Neural cell (in vitro differentiated cells): Measurements from ENCODE around the gene RADIL. TPM values are rescaled to one million over a fixed set of nuclear protein-coding genes. Genes with fewer than 3 reads are reported as not detected.

Source experiments
- H2AFZ ChIP-seq: fragments of 200-600, 300-800 bp; sonication (generic), shearing (Covaris generic); 2 replicates; pipeline ENCODE4 v1.6.0; 2014; ENCODE audit warnings: low read depth, mild to moderate bottlenecking, antibody characterized with exemption, low read length, moderate library complexity
- H3F3A ChIP-seq: fragments of 200-600 bp; shearing (Covaris generic); 2 replicates; pipeline ENCODE4 v1.6.1; 2016; ENCODE audit warnings: mild to moderate bottlenecking, moderate library complexity, mixed read lengths, antibody characterized with exemption, low read length; ENCODE audit not compliant: insufficient read depth, poor library complexity, severe bottlenecking
- H3K27ac ChIP-seq: fragments of 200-600, 300-800 bp; sonication (generic), shearing (Covaris generic); 2 replicates; pipeline ENCODE4 v1.5.1; 2014; ENCODE audit warnings: mild to moderate bottlenecking, low read length, moderate library complexity
- H3K27me3 ChIP-seq: fragments of 300-800, 200-600 bp; sonication (generic), shearing (Covaris generic); 2 replicates; pipeline ENCODE4 v1.6.0; 2014; ENCODE audit warnings: mild to moderate bottlenecking, low read depth, low read length, moderate library complexity; ENCODE audit not compliant: insufficient read depth
- H3K36me3 ChIP-seq: fragments of 300-800, 200-600 bp; sonication (generic), shearing (Covaris generic); 2 replicates; pipeline ENCODE4 v1.5.1; 2014; ENCODE audit warnings: mild to moderate bottlenecking, antibody characterized with exemption, low read length, moderate library complexity; ENCODE audit not compliant: insufficient read depth
- H3K4me2 ChIP-seq: fragments of 300-800, 200-600 bp; sonication (generic), shearing (Covaris generic); 2 replicates; pipeline ENCODE4 v1.6.0; 2014; ENCODE audit warnings: mild to moderate bottlenecking, low read length
- H3K4me3 ChIP-seq: fragments of 300-800, 200-600 bp; sonication (generic), shearing (Covaris generic); 2 replicates; pipeline ENCODE4 v1.5.1; 2014; ENCODE audit warnings: mild to moderate bottlenecking, low read length, moderate library complexity
- H3K79me2 ChIP-seq: fragments of 200-600 bp; shearing (Covaris generic); replicated peaks from 2 replicates; pipeline ENCODE4 v1.6.0; 2014; ENCODE audit warnings: mild to moderate bottlenecking, low read length, moderate library complexity; ENCODE audit not compliant: insufficient read depth
- H3K9ac ChIP-seq: fragments of 300-800, 200-600 bp; sonication (generic), shearing (Covaris generic); 2 replicates; pipeline ENCODE4 v1.6.1; 2016; ENCODE audit warnings: mild to moderate bottlenecking, low read length, mixed read lengths
- H3K9me2 ChIP-seq: fragments of 200-600 bp; shearing (Covaris generic); 2 replicates; pipeline ENCODE4 v1.6.1; 2016; ENCODE audit warnings: mild to moderate bottlenecking, low read length, mixed read lengths; ENCODE audit not compliant: insufficient read depth
- H3K9me3 ChIP-seq: fragments of 200-600, 300-800 bp; sonication (generic), shearing (Covaris generic); 2 replicates; pipeline ENCODE4 v1.6.1; 2016; ENCODE audit warnings: mild to moderate bottlenecking, mixed run types, low read length, moderate library complexity, mixed read lengths
- H4K20me1 ChIP-seq: fragments of 200-600 bp; shearing (Covaris generic); 2 replicates; pipeline ENCODE4 v1.6.1; 2016; ENCODE audit warnings: mild to moderate bottlenecking, mixed run types; ENCODE audit not compliant: insufficient read depth
- CTCF ChIP-seq: fragments of 450-650 bp; IDR thresholded peaks from 2 replicates; pipeline ENCODE4 v1.5.1; 2014; ENCODE audit warnings: antibody characterized with exemption, mild to moderate bottlenecking, moderate library complexity; ENCODE audit not compliant: poor library complexity, severe bottlenecking
- EP300 ChIP-seq: fragments of 450-650 bp; conservative IDR thresholded peaks from 2 replicates; pipeline ENCODE4 v1.6.1; 2014; ENCODE audit warnings: antibody characterized with exemption, mild to moderate bottlenecking, moderate library complexity; ENCODE audit not compliant: poor library complexity, severe bottlenecking
- EZH2 ChIP-seq: fragments of 200-600, 300-800 bp; shearing (Covaris generic), sonication (generic); IDR thresholded peaks from 2 replicates; pipeline ENCODE4 v1.6.1; 2014; ENCODE audit warnings: antibody characterized with exemption, low read length, borderline replicate concordance, mild to moderate bottlenecking; ENCODE audit not compliant: insufficient read depth, poor library complexity, severe bottlenecking
- MXI1 ChIP-seq: fragments of 450-650 bp; conservative IDR thresholded peaks from 2 replicates; pipeline ENCODE4 v1.6.1; 2014; ENCODE audit warnings: antibody characterized with exemption, mild to moderate bottlenecking; ENCODE audit not compliant: poor library complexity, severe bottlenecking
- POLR2AphosphoS5 ChIP-seq: IDR thresholded peaks from 2 replicates; pipeline ENCODE4 v1.6.1; 2012
- RAD21 ChIP-seq: fragments of 450-650 bp; conservative IDR thresholded peaks from 2 replicates; pipeline ENCODE4 v1.6.1; 2014; ENCODE audit warnings: antibody characterized with exemption, mild to moderate bottlenecking, moderate library complexity
- REST ChIP-seq: IDR thresholded peaks from 2 replicates; pipeline ENCODE4 v1.6.1; 2012; ENCODE audit warnings: borderline replicate concordance
- SMC3 ChIP-seq: fragments of 450-650 bp; conservative IDR thresholded peaks from 2 replicates; pipeline ENCODE4 v1.6.1; 2014; ENCODE audit warnings: antibody characterized with exemption, mild to moderate bottlenecking, moderate library complexity; ENCODE audit not compliant: poor library complexity
- TAF1 ChIP-seq: IDR thresholded peaks from 2 replicates; pipeline ENCODE4 v1.6.1; 2012; ENCODE audit warnings: low read depth
- polyA plus RNA-seq: library from polyadenylated mRNA; depleted of rRNA; stranded (reverse); fragments of >200 nt; gene quantifications from 2 replicates; pipeline ENCODE4 v1.2.3, GENCODE V29; 2014

Gene RADIL
- polyA plus RNA-seq, 1 donor from 2014 or later = 4.1 TPM

- Histone ChIP-seq H3K9me3 (no peaks in the 10 kb centered on the region), H3K27me3 (no peaks in the 10 kb centered on the region), H3K9me2 (no peaks in the 10 kb centered on the region), H3F3A (no peaks in the 10 kb centered on the region), H3K4me3 (no peak overlapping the region), H3K4me2 (no peak overlapping the region), H2AFZ (no peak overlapping the region), H3K9ac (no peak overlapping the region), H3K36me3 (no peaks in the 10 kb centered on the region), H3K79me2 (no peaks in the 10 kb centered on the region), H4K20me1 (no peaks in the 10 kb centered on the region), H3K27ac (no peak overlapping the region)
- no peak for TF ChIP-seq SMC3
- no peak for TF ChIP-seq POLR2AphosphoS5
- TF ChIP-seq TAF1 = no peak
These were observed 12.2 kb upstream of the RADIL start for GRCh38 chr7:4895766-4896165.

GRCh38 chr7:4894482-4894881 lies 11.0 kb upstream of the RADIL start:
- Histone ChIP-seq H3K36me3 (no peaks in the 10 kb centered on the region), H3K4me3 (no peak overlapping the region), H3K27me3 (no peaks in the 10 kb centered on the region), H3K9me3 (no peaks in the 10 kb centered on the region), H3K9ac (no peak overlapping the region), H4K20me1 (no peaks in the 10 kb centered on the region), H3K4me2 (no peak overlapping the region), H2AFZ (no peak overlapping the region), H3F3A (no peaks in the 10 kb centered on the region), H3K9me2 (no peaks in the 10 kb centered on the region), H3K27ac (no peak overlapping the region), H3K79me2 (no peaks in the 10 kb centered on the region)
- TF ChIP-seq REST (no peak), SMC3 (no peak), EP300 (no peak), RAD21 (no peak), CTCF (no peak), EZH2 (no peak), TAF1 (no peak), POLR2AphosphoS5 (no peak), MXI1 (no peak)

GRCh38 chr7:4893929-4894475 lies 10.5 kb upstream of the RADIL start:
- Histone ChIP-seq H3K9ac (no peak overlapping the region), H3F3A (no peaks in the 10 kb centered on the region), H4K20me1 (no peaks in the 10 kb centered on the region), H3K27me3 (no peaks in the 10 kb centered on the region), H3K4me3 (no peak overlapping the region), H3K36me3 (no peaks in the 10 kb centered on the region), H3K79me2 (no peaks in the 10 kb centered on the region), H3K9me2 (no peaks in the 10 kb centered on the region), H3K27ac (no peak overlapping the region), H2AFZ (no peak overlapping the region), H3K9me3 (no peaks in the 10 kb centered on the region), H3K4me2 (no peak overlapping the region)
- TF ChIP-seq EP300 (no peak), REST (no peak), CTCF (no peak), SMC3 (no peak), TAF1 (no peak), EZH2 (no peak), POLR2AphosphoS5 (no peak), MXI1 (no peak)
